Measurements from ENCODE around the gene SMARCC2. TPM values are rescaled to one million over a fixed set of nuclear protein-coding genes. Genes with fewer than 3 reads are reported as not detected.

Gene SMARCC2
- total RNA-seq, 2 experiments from 2014 or later = 144 to 154 TPM

DNA sequence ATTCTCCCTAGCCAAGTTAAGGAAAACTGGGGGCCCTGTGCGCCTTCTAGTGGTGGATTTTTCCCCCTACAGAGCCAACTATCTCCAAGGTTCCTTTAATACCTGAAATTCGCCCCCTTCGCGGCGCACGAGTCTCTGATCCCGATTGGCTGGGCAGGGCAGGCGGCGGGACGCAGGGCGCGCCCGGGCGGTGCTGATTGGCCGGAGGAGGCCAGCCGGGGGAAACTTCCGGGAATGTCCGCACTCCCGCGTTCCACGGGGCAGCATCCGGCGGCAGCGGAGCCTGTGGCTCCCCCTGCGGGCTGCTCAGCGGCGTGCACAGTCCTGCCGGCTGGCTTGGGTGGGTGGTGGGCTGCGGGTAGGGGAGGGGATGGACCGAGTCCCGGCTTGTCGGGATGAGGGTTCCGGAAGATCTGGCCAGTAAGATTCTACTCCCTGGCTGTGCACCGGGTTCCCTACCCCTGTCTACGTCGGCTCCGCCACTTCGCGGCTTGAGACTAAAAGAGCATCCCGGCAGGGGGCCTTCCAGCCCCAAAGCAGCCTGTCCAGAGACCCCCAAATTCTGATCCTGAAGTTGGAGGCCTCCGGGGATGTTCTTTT lies 34.9 kb upstream of the SMARCC2 start, which contains the start of gene NABP2:
Gene NABP2 (plus strand): TSS at position 241 of the 600 bp plus-strand sequence. CDS start 515 bp downstream, outside the sequence.
- DNase-seq = peak; percentile 96
- Mint-ChIP-seq H3K4me3 (peak within 1 kb of the TSS; percentile 91), H3K27ac (peak within 1 kb of the TSS; percentile 85), H3K4me1 (ENCODE audit: low read depth) (peaks cover 54% of the 10 kb centered on the region), H3K27me3 (ENCODE audit: low read depth) (no peaks in the 10 kb centered on the region), H3K36me3 (ENCODE audit: low read depth) (peaks cover 15% of the 10 kb centered on the region), H3K9me3 (ENCODE audit: insufficient read depth) (no peaks in the 10 kb centered on the region)
- POLR2A ChIA-PET = interaction anchor here (0.7 kb wide), 1 partner anchor 71 kb away, joined by 6 read pairs; no protein-coding TSS in a partner anchor
- CTCF ChIA-PET = interaction anchor here (2.2 to 4.2 kb wide), 2 partner anchors 34 to 98 kb away, joined by 12 to 69 read pairs; partner anchors contain the start of gene SMARCC2
- ATAC-seq = peak; percentile 87

DNA sequence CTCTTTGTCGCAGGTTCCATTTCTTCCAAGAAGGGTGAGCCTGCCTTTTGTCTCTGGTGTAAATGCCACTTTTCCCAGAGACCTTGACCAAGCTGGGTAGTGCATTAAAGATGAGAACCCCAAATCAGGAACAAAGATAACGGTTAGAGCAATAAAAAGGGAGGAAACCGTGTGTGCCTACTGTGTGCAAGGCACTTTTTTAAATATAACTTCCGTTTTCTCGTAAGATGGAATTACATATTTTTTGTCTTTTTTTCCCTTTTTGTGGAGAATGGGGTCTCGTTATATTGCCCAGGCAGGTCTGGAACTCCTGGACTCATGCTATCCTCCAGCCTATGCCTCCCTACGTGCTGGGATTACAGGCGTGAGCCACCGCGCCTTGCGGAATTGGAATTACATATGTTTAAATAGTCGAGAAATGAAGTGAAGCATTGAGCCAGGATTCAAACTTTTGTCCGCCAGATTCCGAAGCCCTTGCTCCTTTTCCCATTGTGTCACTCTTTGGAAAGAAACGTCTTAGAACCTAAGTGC lies 34.4 kb upstream of the SMARCC2 start:
- ChIA-PET POLR2A (interaction anchor here (0.6 to 1.8 kb wide), 3 partner anchors 70 to 226 kb away, joined by 3 to 7 read pairs (median 6); partner anchors contain the start of genes CNPY2 and TIMELESS), CTCF (interaction anchor here (2.2 to 4.2 kb wide), 4 partner anchors 17 to 105 kb away, joined by 12 to 69 read pairs (median 45); partner anchors contain the start of genes SMARCC2 and ZC3H10)
- peaks cover 13% of the 10 kb centered on the region for H3K36me3 Mint-ChIP-seq (ENCODE audit: low read depth)
- DNase-seq (no peak), ATAC-seq (no peak)
- H3K4me1 Mint-ChIP-seq (ENCODE audit: low read depth) = peaks cover 54% of the 10 kb centered on the region
- H3K4me3 Mint-ChIP-seq = peak overlapping the region; percentile 91
- peak overlapping the region; percentile 85 for H3K27ac Mint-ChIP-seq
- H3K27me3 Mint-ChIP-seq (ENCODE audit: low read depth) = no peaks in the 10 kb centered on the region
- no peaks in the 10 kb centered on the region for H3K9me3 Mint-ChIP-seq (ENCODE audit: insufficient read depth)

DNA sequence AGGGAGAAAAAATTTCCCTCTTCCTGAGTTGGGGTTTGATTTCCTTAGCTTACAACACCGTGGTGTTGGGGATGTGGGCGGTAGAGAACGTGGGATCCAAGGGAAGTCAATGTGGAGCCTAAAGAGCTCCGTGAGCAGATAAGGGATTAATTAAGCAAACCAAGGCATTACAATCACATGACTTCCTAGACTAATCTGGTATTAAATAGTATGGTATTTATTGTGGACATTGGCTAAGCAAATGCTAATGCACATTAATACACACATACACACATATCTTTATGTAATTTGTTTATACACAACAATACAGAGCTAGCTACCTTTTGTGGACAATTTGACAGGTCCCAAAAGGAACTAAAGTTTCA lies 33.2 kb upstream of the SMARCC2 start:
- POLR2A ChIA-PET = interaction anchor here (0.5 to 3.0 kb wide), 22 partner anchors 8 to 295 kb away, joined by 3 to 24 read pairs (median 5); partner anchors contain the start of genes ANKRD52, CNPY2, COQ10A and ESYT1
- H3K36me3 Mint-ChIP-seq (ENCODE audit: low read depth) = peaks cover 13% of the 10 kb centered on the region
- CTCF ChIA-PET = interaction anchor here (0.8 to 4.2 kb wide), 26 partner anchors 9 to 484 kb away, joined by 3 to 69 read pairs (median 4); partner anchors contain the start of genes ANKRD52, COQ10A, CS and IL23A

DNA sequence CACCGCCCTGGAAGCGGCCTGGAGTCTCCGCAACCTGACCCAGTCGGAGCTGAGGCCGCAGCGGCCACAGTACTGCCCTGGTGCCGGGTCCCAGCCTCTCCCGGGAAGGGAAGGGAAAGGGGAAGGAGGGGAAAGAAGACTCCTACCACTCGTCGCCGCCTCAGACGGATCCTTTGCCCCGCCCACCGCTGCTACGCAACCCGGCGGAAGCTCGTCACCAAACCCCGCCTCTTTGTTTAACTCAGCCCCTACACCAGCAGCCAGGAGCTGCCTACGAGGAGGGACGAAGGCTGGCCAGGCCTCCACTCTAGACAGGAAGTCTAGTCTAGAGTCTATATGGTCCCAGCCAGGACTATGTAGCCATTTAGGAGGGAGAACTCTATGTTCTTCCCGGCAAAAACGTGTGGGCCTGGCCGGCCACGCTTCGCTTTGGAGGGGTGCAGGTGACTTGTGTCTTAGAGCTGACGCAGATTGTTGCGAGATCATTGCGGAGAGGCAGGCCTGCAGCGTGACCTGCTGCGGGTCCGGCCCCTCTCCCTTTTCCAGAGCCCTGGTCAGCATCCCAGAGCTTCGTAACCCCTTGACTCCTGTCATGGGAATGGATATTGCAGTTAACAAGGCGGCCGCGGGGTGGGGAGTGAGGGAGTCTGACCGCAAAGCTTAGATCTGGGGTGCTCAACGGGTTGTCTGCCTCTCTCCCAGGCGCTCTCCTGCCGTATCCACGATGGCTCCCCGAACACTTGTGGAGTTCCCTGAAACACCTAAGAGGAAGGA lies 32.7 kb upstream of the SMARCC2 start, which contains the start of gene RNF41:
Gene RNF41 (minus strand): TSS at position 166 of the 774 bp plus-strand sequence. CDS start 7,875 bp downstream, outside the sequence.
- CTCF ChIA-PET = interaction anchor here (0.6 to 4.2 kb wide), 31 partner anchors 9 to 484 kb away, joined by 3 to 69 read pairs (median 4); partner anchors contain the start of genes ANKRD52, COQ10A, CS and IL23A
- Mint-ChIP-seq H3K27me3 (ENCODE audit: low read depth) (no peaks in the 10 kb centered on the region), H3K4me3 (peak within 1 kb of the TSS; percentile 98), H3K4me1 (ENCODE audit: low read depth) (peaks cover 54% of the 10 kb centered on the region), H3K9me3 (ENCODE audit: insufficient read depth) (no peaks in the 10 kb centered on the region), H3K27ac (peak within 1 kb of the TSS; percentile 97), H3K36me3 (ENCODE audit: low read depth) (peaks cover 10% of the 10 kb centered on the region)
- ATAC-seq (peak; percentile 84), DNase-seq (peak; percentile 96)
- POLR2A ChIA-PET = interaction anchor here (0.8 to 3.0 kb wide), 25 partner anchors 9 to 492 kb away, joined by 3 to 24 read pairs (median 5); partner anchors contain the start of genes ANKRD52, CNPY2, COQ10A and ESYT1

More for the DNA sequence above, 33.2 kb upstream of the SMARCC2 start:
- Mint-ChIP-seq H3K4me3 (peak overlapping the region; percentile 98), H3K27ac (peak overlapping the region; percentile 97), H3K4me1 (ENCODE audit: low read depth) (peaks cover 54% of the 10 kb centered on the region), H3K9me3 (ENCODE audit: insufficient read depth) (no peaks in the 10 kb centered on the region), H3K27me3 (ENCODE audit: low read depth) (no peaks in the 10 kb centered on the region)
- ATAC-seq (no peak), DNase-seq (no peak)

DNA sequence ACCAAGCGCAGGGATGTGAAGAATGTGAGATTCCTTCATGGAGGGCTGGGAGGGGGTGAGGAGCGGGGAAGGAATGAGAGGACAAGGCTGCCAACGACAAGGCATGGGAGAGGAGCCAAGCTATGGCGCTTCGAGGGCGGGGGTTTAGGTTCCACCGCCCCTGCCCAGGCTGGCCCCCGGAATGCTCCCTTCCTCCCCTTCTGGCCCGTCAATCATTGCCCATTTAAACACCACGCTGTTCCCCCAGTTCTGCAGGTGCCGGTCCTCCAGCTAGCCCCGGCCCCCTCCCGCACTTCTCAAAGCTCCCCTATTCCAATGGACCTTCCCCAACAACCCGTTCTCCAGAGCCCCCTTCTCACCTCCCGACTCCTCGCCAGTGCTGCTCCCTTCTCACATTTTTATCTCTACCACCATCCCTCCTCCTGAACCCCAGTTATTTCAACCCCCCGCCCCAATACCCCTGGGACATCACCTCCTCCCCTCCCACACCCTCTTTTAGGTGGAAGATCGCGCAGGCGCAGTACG lies 32.0 kb upstream of the SMARCC2 start:
- ATAC-seq (peak; percentile 29), DNase-seq (no peak)
- ChIA-PET CTCF (interaction anchor here (0.6 to 4.2 kb wide), 18 partner anchors 14 to 246 kb away, joined by 3 to 69 read pairs (median 6); partner anchors contain the start of genes ANKRD52, COQ10A, CS and MYL6B), POLR2A (interaction anchor here (0.8 to 3.0 kb wide), 18 partner anchors 10 to 492 kb away, joined by 3 to 24 read pairs (median 5); partner anchors contain the start of genes ANKRD52, COQ10A, ESYT1 and PA2G4)
- H3K4me1 Mint-ChIP-seq (ENCODE audit: low read depth) = peaks cover 53% of the 10 kb centered on the region
- H3K27me3 Mint-ChIP-seq (ENCODE audit: low read depth) = no peaks in the 10 kb centered on the region
- H3K36me3 Mint-ChIP-seq (ENCODE audit: low read depth) = peaks cover 13% of the 10 kb centered on the region
- peak overlapping the region; percentile 98 for H3K4me3 Mint-ChIP-seq
- peak overlapping the region; percentile 97 for H3K27ac Mint-ChIP-seq
- no peaks in the 10 kb centered on the region for H3K9me3 Mint-ChIP-seq (ENCODE audit: insufficient read depth)

DNA sequence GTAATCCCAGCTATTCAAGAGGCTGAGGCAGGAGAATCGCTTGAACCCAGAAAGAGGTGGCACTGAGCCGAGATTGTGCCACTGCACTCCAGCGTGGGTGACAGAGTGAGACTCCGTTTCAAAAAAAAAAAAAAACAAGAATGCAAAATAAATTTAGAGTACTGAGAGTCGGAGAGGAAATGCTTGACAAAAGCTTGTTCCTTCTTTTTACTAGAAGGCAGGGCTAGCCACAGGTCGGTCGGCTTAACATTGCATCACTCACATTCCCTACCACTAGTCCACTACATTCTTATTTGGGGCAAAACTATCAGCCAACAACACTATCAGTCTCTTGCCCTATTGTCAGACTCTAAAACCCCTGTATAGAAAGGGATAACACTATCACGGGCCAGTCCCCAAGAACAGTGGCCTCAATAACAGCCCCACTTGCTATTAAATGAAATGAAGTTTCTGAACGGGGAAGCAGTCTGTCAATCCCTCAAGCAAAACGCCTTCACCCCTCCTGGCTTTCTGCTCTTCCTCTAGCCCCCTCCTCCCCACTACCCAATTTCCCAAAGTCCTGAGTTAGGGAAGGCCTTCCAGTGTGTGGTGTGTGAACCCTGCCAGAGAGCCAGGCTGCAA lies 31.4 kb upstream of the SMARCC2 start:
- Mint-ChIP-seq H3K4me3 (peak overlapping the region; percentile 98), H3K27ac (peak overlapping the region; percentile 97), H3K27me3 (ENCODE audit: low read depth) (no peaks in the 10 kb centered on the region), H3K36me3 (ENCODE audit: low read depth) (peaks cover 8% of the 10 kb centered on the region), H3K4me1 (ENCODE audit: low read depth) (peaks cover 49% of the 10 kb centered on the region), H3K9me3 (ENCODE audit: insufficient read depth) (no peaks in the 10 kb centered on the region)
- ChIA-PET CTCF (interaction anchor here (0.6 to 4.2 kb wide), 6 partner anchors 14 to 247 kb away, joined by 3 to 69 read pairs (median 11); partner anchors contain the start of genes SMARCC2 and ZC3H10), POLR2A (interaction anchor here (0.8 to 3.0 kb wide), 10 partner anchors 9 to 491 kb away, joined by 3 to 24 read pairs (median 6); partner anchors contain the start of genes RPL41, SMARCC2, STAT2 and ZC3H10)
- ATAC-seq (no peak), DNase-seq (no peak)

DNA sequence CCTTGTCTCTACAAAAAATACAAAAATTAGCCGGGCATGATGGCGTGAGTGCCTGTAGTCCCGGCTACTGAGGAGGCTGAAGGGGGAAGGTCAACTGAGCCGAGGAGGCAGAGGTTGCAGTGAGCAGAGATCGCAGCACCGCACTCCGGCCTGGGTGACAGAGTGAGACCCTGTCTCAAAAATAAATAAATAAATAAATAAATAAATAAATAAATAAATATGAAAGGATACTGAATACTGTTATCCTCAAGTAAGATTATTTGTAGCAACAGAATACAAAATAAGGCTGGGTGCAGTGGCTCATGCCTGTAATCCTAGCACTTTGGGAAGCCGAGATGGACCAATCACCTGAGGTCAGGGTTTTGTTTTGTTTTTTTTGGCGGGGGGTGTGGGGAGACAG lies 30.6 kb upstream of the SMARCC2 start:
- H3K4me3 Mint-ChIP-seq = peak overlapping the region; percentile 98
- ChIA-PET CTCF (interaction anchor here (4.2 kb wide), 1 partner anchor 30 kb away, joined by 69 read pairs; the partner anchor contains the start of gene SMARCC2), POLR2A (interaction anchor here (0.8 kb wide), 1 partner anchor 31 kb away, joined by 3 read pairs; the partner anchor contains the start of gene SMARCC2)
- H3K9me3 Mint-ChIP-seq (ENCODE audit: insufficient read depth) = no peaks in the 10 kb centered on the region
- H3K36me3 Mint-ChIP-seq (ENCODE audit: low read depth) = peaks cover 8% of the 10 kb centered on the region
- H3K4me1 Mint-ChIP-seq (ENCODE audit: low read depth) = peaks cover 40% of the 10 kb centered on the region
- H3K27ac Mint-ChIP-seq = no peak overlapping the region
- no peak for ATAC-seq
- H3K27me3 Mint-ChIP-seq (ENCODE audit: low read depth) = no peaks in the 10 kb centered on the region
- no peak for DNase-seq

DNA sequence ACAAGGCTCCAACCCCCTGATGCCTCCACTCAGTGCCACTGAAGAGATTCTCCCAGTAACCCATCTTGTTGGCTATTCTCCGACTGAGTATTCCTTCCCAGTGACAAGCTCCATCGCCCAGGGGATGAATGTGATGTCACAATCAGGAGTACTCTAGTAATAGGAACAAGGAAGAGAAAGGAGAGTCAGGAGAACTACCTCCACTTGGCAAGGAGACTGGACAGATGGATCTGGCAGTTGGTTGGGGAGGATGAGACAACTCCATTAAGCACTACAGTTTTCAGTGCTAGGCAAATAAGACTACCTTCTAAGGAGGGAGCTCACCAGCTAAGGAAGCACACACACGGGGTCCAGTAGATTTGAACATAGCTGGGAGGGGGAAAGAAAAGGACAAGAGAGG lies 27.2 kb upstream of the SMARCC2 start:
- Mint-ChIP-seq H3K36me3 (ENCODE audit: low read depth) (peaks cover 30% of the 10 kb centered on the region), H3K9me3 (ENCODE audit: insufficient read depth) (no peaks in the 10 kb centered on the region), H3K4me3 (no peak overlapping the region), H3K27me3 (ENCODE audit: low read depth) (no peaks in the 10 kb centered on the region), H3K4me1 (ENCODE audit: low read depth) (peaks cover 11% of the 10 kb centered on the region), H3K27ac (no peak overlapping the region)
- DNase-seq = no peak
- POLR2A ChIA-PET = no interaction called here
- CTCF ChIA-PET = interaction anchor here (0.7 to 1.1 kb wide), 2 partner anchors 41 to 99 kb away, joined by 3 read pairs; partner anchors contain the start of gene ANKRD52
- ATAC-seq = no peak

DNA sequence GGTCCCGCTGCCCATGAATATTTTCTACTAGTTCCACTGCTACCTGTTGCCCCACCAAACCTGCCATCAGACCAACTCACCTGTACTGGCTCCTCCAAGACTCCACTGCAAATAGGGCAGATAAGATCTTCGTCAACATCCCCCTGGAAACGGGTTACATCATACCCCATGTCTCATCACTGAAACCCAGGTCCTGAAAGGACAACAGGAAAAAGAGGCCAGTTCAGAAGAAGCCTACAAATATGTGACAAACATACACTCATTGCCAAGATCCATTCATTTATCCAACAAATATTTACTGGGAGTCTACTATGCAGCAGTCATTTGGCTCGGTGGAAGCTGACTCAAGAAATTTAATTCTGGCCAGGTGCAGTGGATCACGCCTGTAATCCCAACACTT lies 24.6 kb upstream of the SMARCC2 start:
- POLR2A ChIA-PET = no interaction called here
- Mint-ChIP-seq H3K9me3 (ENCODE audit: insufficient read depth) (no peaks in the 10 kb centered on the region), H3K4me1 (ENCODE audit: low read depth) (no peaks in the 10 kb centered on the region), H3K27ac (no peak overlapping the region), H3K27me3 (ENCODE audit: low read depth) (no peaks in the 10 kb centered on the region), H3K4me3 (no peak overlapping the region), H3K36me3 (ENCODE audit: low read depth) (peaks cover 49% of the 10 kb centered on the region)
- ATAC-seq (no peak), DNase-seq (no peak)
- CTCF ChIA-PET = interaction anchor here (0.9 to 1.0 kb wide), 2 partner anchors 8 to 39 kb away, joined by 3 to 4 read pairs; partner anchors contain the start of gene RNF41

DNA sequence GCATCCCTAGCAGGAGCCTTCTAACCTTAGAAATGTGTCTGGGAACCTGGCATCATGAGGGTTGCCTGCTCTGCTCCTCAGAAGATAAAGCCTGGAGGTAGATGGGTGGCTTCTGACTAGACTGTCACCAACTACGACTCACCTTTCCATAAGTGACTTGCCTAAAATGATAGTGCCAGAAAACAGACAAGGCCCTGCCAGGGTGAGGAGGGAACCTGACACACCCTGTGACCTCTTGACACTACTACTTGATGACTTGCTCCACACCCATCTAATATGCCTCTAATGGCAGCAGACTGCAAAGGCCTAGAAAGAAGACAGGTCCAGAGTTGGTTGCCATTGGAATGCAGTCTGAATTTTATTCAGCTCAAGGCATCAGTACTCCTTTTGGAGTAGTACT lies 23.1 kb upstream of the SMARCC2 start:
- Mint-ChIP-seq H3K36me3 (ENCODE audit: low read depth) (peaks cover 57% of the 10 kb centered on the region), H3K27ac (no peak overlapping the region), H3K4me3 (no peak overlapping the region), H3K27me3 (ENCODE audit: low read depth) (no peaks in the 10 kb centered on the region), H3K9me3 (ENCODE audit: insufficient read depth) (no peaks in the 10 kb centered on the region), H3K4me1 (ENCODE audit: low read depth) (no peaks in the 10 kb centered on the region)
- DNase-seq (no peak), ATAC-seq (no peak)
- ChIA-PET POLR2A (interaction anchor here (1.3 kb wide), 1 partner anchor 9 kb away, joined by 5 read pairs; the partner anchor contains the start of gene RNF41), CTCF (interaction anchor here (0.7 to 0.9 kb wide), 4 partner anchors 10 to 23 kb away, joined by 3 to 5 read pairs (median 4); partner anchors contain the start of genes RNF41 and SMARCC2)

Data from activated CD8-positive, alpha-beta T cell treated with anti-CD3 and anti-CD28 coated beads, Interleukin-2, amount 10 ng/mL, durations not matched to agents 7 days and 5 days (primary cell).